NCI-H146 (cell line): ENCODE data around the gene ARRDC3.
A peak's percentile ranks its signal among the peaks of the same experiment; 100 is the strongest.

Experiments
- DNase-seq: peaks from one replicate; lab custom pipeline; 2025; lab: John Stamatoyannopoulos, UW

Gene ARRDC3

GRCh38 chr5:91384671-91385430, 1.7 kb upstream of the ARRDC3 start:
- peak; percentile 89 for DNase-seq

- no peak for DNase-seq
Observed at GRCh38 chr5:91383956-91384300, 811 bp upstream of the ARRDC3 start.

- peak; percentile 38 for DNase-seq
Observed at GRCh38 chr5:91382530-91383026, 539 bp downstream of the ARRDC3 start.

GRCh38 chr5:91381774-91382359, 1.2 kb downstream of the ARRDC3 start:
- DNase-seq = peak; percentile 77

- DNase-seq = no peak
Observed at GRCh38 chr5:91381239-91381773, 1.8 kb downstream of the ARRDC3 start.

- DNase-seq = peak; percentile 94
Observed at GRCh38 chr5:91380491-91381238, 2.5 kb downstream of the ARRDC3 start.

- peak; percentile 92 for DNase-seq
Observed at GRCh38 chr5:91379914-91380490, 3.1 kb downstream of the ARRDC3 start.

GRCh38 chr5:91379246-91379913, 3.7 kb downstream of the ARRDC3 start:
- no peak for DNase-seq

GRCh38 chr5:91378752-91379211, 4.3 kb downstream of the ARRDC3 start:
- no peak for DNase-seq

- DNase-seq = no peak
Observed at GRCh38 chr5:91374893-91375520, 8.1 kb downstream of the ARRDC3 start.

- no peak for DNase-seq
Observed at GRCh38 chr5:91373600-91373999, 9.5 kb downstream of the ARRDC3 start.

GRCh38 chr5:91373006-91373405, 10.1 kb downstream of the ARRDC3 start:
- no peak for DNase-seq

- DNase-seq = no peak
Observed at GRCh38 chr5:91369480-91369879, 13.6 kb downstream of the ARRDC3 start.

- no peak for DNase-seq
Observed at GRCh38 chr5:91367908-91368648, 15.0 kb downstream of the ARRDC3 start.

GRCh38 chr5:91367344-91367743, 15.8 kb downstream of the ARRDC3 start:
- DNase-seq = no peak

- no peak for DNase-seq
Observed at GRCh38 chr5:91366551-91366950, 16.6 kb downstream of the ARRDC3 start.

GRCh38 chr5:91365498-91365897, 17.6 kb downstream of the ARRDC3 start:
- DNase-seq = no peak

- DNase-seq = no peak
Observed at GRCh38 chr5:91362935-91363334, 20.2 kb downstream of the ARRDC3 start.

- DNase-seq = no peak
Observed at GRCh38 chr5:91361790-91362189, 21.3 kb downstream of the ARRDC3 start.

- no peak for DNase-seq
Observed at GRCh38 chr5:91361055-91361701, 21.9 kb downstream of the ARRDC3 start.
